HepG2 (cell line): Measurements from ENCODE around the gene GPATCH3. TPM values are rescaled to one million over a fixed set of nuclear protein-coding genes. Genes with fewer than 3 reads are reported as not detected.

Experiments used
- ASH2L ChIP-seq: fragments of 300-600, 200-600 bp; sonication (generic); IDR thresholded peaks from 2 replicates; pipeline ENCODE4 v1.7.0; 2017; ENCODE audit warnings: low read depth, mild to moderate bottlenecking, moderate library complexity, mixed read lengths, low read length; ENCODE audit not compliant: insufficient read length
- FOXK1 ChIP-seq: sonication (generic); formaldehyde crosslinking; IDR thresholded peaks from 2 replicates; pipeline ENCODE4 v1.4.0; 2020; ENCODE audit warnings: low read depth, missing genetic modification reagents, borderline replicate concordance
- FUBP1 ChIP-seq: sonication (generic); formaldehyde crosslinking; IDR thresholded peaks from 2 replicates; pipeline ENCODE4 v1.5.1; 2020; ENCODE audit warnings: missing genetic modification reagents, mild to moderate bottlenecking, borderline replicate concordance
- HNRNPL ChIP-seq: fragments of 200-400 bp; formaldehyde crosslinking; IDR thresholded peaks from 2 replicates; pipeline ENCODE4 v1.6.1; 2017; ENCODE audit warnings: mild to moderate bottlenecking, low read depth, low read length
- HOXA9 ChIP-seq: sonication (generic); formaldehyde crosslinking; IDR thresholded peaks from 2 replicates; pipeline ENCODE4 v1.8.1; 2022; ENCODE audit warnings: missing genetic modification reagents, mild to moderate bottlenecking, moderate library complexity, borderline replicate concordance
- KLF12 ChIP-seq: sonication (generic); formaldehyde crosslinking; IDR thresholded peaks from 2 replicates; pipeline ENCODE4 v1.4.0; 2020; ENCODE audit warnings: missing genetic modification reagents, borderline replicate concordance
- MAZ ChIP-seq, 2 experiments: sonication (generic) in 1 of 2; formaldehyde crosslinking in 1 of 2; IDR thresholded peaks; 2 replicates each; pipeline versions ENCODE4 v1.5.0 to v1.6.1; 2012 to 2020; ENCODE audit warnings: low read depth in 2 of 2, mild to moderate bottlenecking in 2 of 2, borderline replicate concordance in 1 of 2, improper control_type of control experiment in 1 of 2, low read length in 1 of 2, missing genetic modification reagents in 1 of 2, moderate library complexity in 1 of 2
- MTF1 ChIP-seq: sonication (generic); formaldehyde crosslinking; IDR thresholded peaks from 2 replicates; pipeline ENCODE4 v1.5.0; 2020; ENCODE audit warnings: missing genetic modification reagents
- MXD4 ChIP-seq: IDR thresholded peaks from 2 replicates; pipeline ENCODE4 v1.6.1; 2016; ENCODE audit warnings: mild to moderate bottlenecking, missing biosample characterization, missing genetic modification reagents
- NFAT5 ChIP-seq: sonication (generic); formaldehyde crosslinking; IDR thresholded peaks from 2 replicates; pipeline ENCODE4 v1.4.0; 2020; ENCODE audit warnings: missing genetic modification reagents
- PBX3 ChIP-seq: sonication (generic); formaldehyde crosslinking; IDR thresholded peaks from 2 replicates; pipeline ENCODE4 v1.8.1; 2023; ENCODE audit warnings: missing genetic modification reagents, inconsistent platforms, borderline replicate concordance
- RAD21 ChIP-seq: fragments of 450-650 bp; formaldehyde crosslinking; IDR thresholded peaks from 2 replicates; pipeline ENCODE4 v1.5.0; 2020; ENCODE audit warnings: mild to moderate bottlenecking
- SMAD9 ChIP-seq: sonication (generic); formaldehyde crosslinking; IDR thresholded peaks from 2 replicates; pipeline ENCODE4 v1.5.1; 2020; ENCODE audit warnings: mild to moderate bottlenecking, missing genetic modification reagents
- ZC3H13 ChIP-seq: sonication (generic); formaldehyde crosslinking; IDR thresholded peaks from 2 replicates; pipeline ENCODE4 v1.8.1; 2023; ENCODE audit warnings: mild to moderate bottlenecking, missing genetic modification reagents, moderate library complexity
- ZNF691 ChIP-seq: sonication (generic); formaldehyde crosslinking; IDR thresholded peaks from 2 replicates; pipeline ENCODE4 v1.4.0; 2020; ENCODE audit warnings: missing genetic modification reagents, low read depth, mild to moderate bottlenecking, borderline replicate concordance
- ZNF703 ChIP-seq: sonication (generic); formaldehyde crosslinking; IDR thresholded peaks from 2 replicates; pipeline ENCODE4 v1.5.1; 2020; ENCODE audit warnings: missing genetic modification reagents, mild to moderate bottlenecking, moderate library complexity, borderline replicate concordance
- ZNF737 ChIP-seq: sonication (generic); formaldehyde crosslinking; IDR thresholded peaks from 2 replicates; pipeline ENCODE4 v1.5.0; 2020; ENCODE audit warnings: missing genetic modification reagents, mild to moderate bottlenecking, borderline replicate concordance
- ZNF83 ChIP-seq: sonication (generic); formaldehyde crosslinking; IDR thresholded peaks from 2 replicates; pipeline ENCODE4 v1.4.0; 2020; ENCODE audit warnings: missing genetic modification reagents, mild to moderate bottlenecking, borderline replicate concordance
- polyA plus RNA-seq, 8 experiments: library from polyadenylated mRNA; depleted of rRNA in 3 of 8; stranded (reverse) in 7 of 8; unstranded in 1 of 8; fragments of >200 nt; fragmentation: Illumina TruSeq in 4 of 8; extraction: Trizol in 4 of 8; gene quantifications; 2 replicates each; pipeline versions ENCODE4 v1.2.1 to v1.2.3, GENCODE V29; 2011 to 2016; ENCODE audit warnings: low read depth in 4 of 8, missing spikeins in 1 of 8, mixed read lengths in 1 of 8; ENCODE audit not compliant: insufficient read depth in 1 of 8
- total RNA-seq, 5 experiments: library from RNA; depleted of rRNA; stranded (reverse); fragments of >200 nt; fragmentation: Illumina TruSeq; extraction: Trizol; gene quantifications; 2 replicates each; pipeline ENCODE4 v1.2.3, GENCODE V29; 2016; ENCODE audit warnings: low read depth in 1 of 5

The GPATCH3 gene
- total and polyA plus RNA-seq, 2 of the 13 experiments (the other 11 are each of a cell fraction or from before 2014, with no cell fraction given): 8.3 to 11.0 TPM

GRCh38 chr1:26900001-26900814 is at the start of gene GPATCH3 (continued):
- TF ChIP-seq MAZ (IDR thresholded peaks at IDR 0.05; ENCODE audit: borderline replicate concordance, low read depth, low read length) (no peak), MAZ (CRISPR knock-in tag; IDR thresholded peaks at IDR 0.05; ENCODE audit: low read depth) (peak; percentile 57; the same call in 1 of the 2 replicates), HNRNPL (0 out of 2 replicates have a peak, but pooled peaks have one; percentile 34), ASH2L (peak; percentile 93), HOXA9 (CRISPR knock-in tag) (no peak), MXD4 (CRISPR knock-in tag) (no peak), ZNF83 (CRISPR knock-in tag) (no peak), PBX3 (no peak), FOXK1 (CRISPR knock-in tag) (peak; percentile 86; the same call in 1 of the 2 replicates), KLF12 (CRISPR knock-in tag) (no peak), ZC3H13 (CRISPR knock-in tag) (peak; percentile 60; the same call in 1 of the 2 replicates), ZNF691 (CRISPR knock-in tag) (0 out of 2 replicates have a peak, but pooled peaks have one; percentile 78), ZNF703 (CRISPR knock-in tag) (no peak), FUBP1 (CRISPR knock-in tag) (peak; percentile 87; the same call in 1 of the 2 replicates), RAD21 (CRISPR knock-in tag) (no peak; the same call in none of the 2 replicates), SMAD9 (no peak), MTF1 (CRISPR knock-in tag) (no peak; the same call in 1 of the 2 replicates), ZNF737 (CRISPR knock-in tag) (no peak; the same call in 1 of the 2 replicates), NFAT5 (CRISPR knock-in tag) (no peak)
